H1 (cell line): ENCODE results near the gene ELAPOR2. TPM values are rescaled to one million over a fixed set of nuclear protein-coding genes. Genes with fewer than 3 reads are reported as not detected.

ENCODE experiments used
- CTCF ChIP-seq, 3 experiments: IDR thresholded peaks; 1 replicate in 2 of 3; 2 replicates in 1 of 3; pipeline versions ENCODE4 v1.5.1 to v1.6.1; 2011; ENCODE audit warnings: low read length in 3 of 3, mild to moderate bottlenecking in 3 of 3, inconsistent platforms in 2 of 3, low read depth in 1 of 3, moderate library complexity in 1 of 3; ENCODE audit not compliant: insufficient read depth in 1 of 3; ENCODE audit errors: control extremely low read depth in 1 of 3
- MAFK ChIP-seq: IDR thresholded peaks from 2 replicates; pipeline ENCODE4 v1.6.1; 2012; ENCODE audit warnings: low read depth, mild to moderate bottlenecking, improper control_type of control experiment, low read length
- POLR2AphosphoS5 ChIP-seq: IDR thresholded peaks from 2 replicates; pipeline ENCODE4 v1.6.1; 2011; ENCODE audit warnings: low read depth, low read length
- SIX5 ChIP-seq: IDR thresholded peaks from 2 replicates; pipeline ENCODE4 v1.6.1; 2011; ENCODE audit warnings: mild to moderate bottlenecking, low read depth, low read length
- polyA plus RNA-seq, 7 experiments: library from polyadenylated mRNA; depleted of rRNA in 3 of 7; stranded (reverse) in 5 of 7; unstranded in 2 of 7; fragments of >200 nt in 5 of 7; fragments of 200-250 nt in 2 of 7; gene quantifications; 1 replicate in 5 of 7; 2 replicates in 1 of 7; 4 replicates in 1 of 7; pipeline versions ENCODE4 v1.2.1 to v1.2.3, GENCODE V29; 2011 to 2013; ENCODE audit warnings: missing spikeins in 2 of 7, mixed read lengths in 2 of 7
- total RNA-seq: library from RNA; stranded (reverse); fragmentation: NEBNext Ultra II Directional; extraction: Animal tissue kit (Norgen Biotek cat#: 25700); gene quantifications from 2 replicates; pipeline ENCODE4 v1.2.1, GENCODE V29; 2021
- TF ChIP-seq, protein P1 (sequence below): IDR thresholded peaks from 2 replicates; pipeline ENCODE4 v1.6.1; 2011; ENCODE audit warnings: low read length, improper control_type of control experiment

ELAPOR2 gene
- total and polyA plus RNA-seq, 2 of the 8 experiments (the other 6 are each of a cell fraction or from before 2014, with no cell fraction given), result 12.9 to 32.9 TPM

GRCh38 chr7:87038993-87039690, 20.3 kb downstream of the ELAPOR2 start (continued):
- TF ChIP-seq CTCF (IDR thresholded peaks at IDR 0.05; ENCODE audit: control extremely low read depth in 1 of 3, insufficient read depth in 1 of 3, low read depth in 1 of 3, low read length in 3 of 3) (no peak), POLR2AphosphoS5 (no peak), MAFK (no peak), SIX5 (no peak)
- TF ChIP-seq, protein P1, sequence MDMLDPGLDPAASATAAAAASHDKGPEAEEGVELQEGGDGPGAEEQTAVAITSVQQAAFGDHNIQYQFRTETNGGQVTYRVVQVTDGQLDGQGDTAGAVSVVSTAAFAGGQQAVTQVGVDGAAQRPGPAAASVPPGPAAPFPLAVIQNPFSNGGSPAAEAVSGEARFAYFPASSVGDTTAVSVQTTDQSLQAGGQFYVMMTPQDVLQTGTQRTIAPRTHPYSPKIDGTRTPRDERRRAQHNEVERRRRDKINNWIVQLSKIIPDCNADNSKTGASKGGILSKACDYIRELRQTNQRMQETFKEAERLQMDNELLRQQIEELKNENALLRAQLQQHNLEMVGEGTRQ, result no peak
- TF ChIP-seq, all 59 proteins: peak for 0
